ENCODE results near the gene DIP2C.

The DIP2C gene

GRCh38 chr10:604716-605631 is 84.5 kb downstream of the DIP2C start:
- Histone ChIP-seq H4K20me1 (ENCODE audit: insufficient read depth, low read length, poor library complexity, severe bottlenecking) (no peaks in the 10 kb centered on the region), H3K4me1 (ENCODE audit: insufficient read depth, low read length, poor library complexity, severe bottlenecking) (no peaks in the 10 kb centered on the region), H3K27me3 (ENCODE audit: insufficient read depth, low read length, poor library complexity, severe bottlenecking) (no peaks in the 10 kb centered on the region), H3F3A (ENCODE audit: low read depth) (peaks cover 12% of the 10 kb centered on the region; the same call in 1 of the 2 replicates), H3K9me3 (ENCODE audit: insufficient read depth, low read depth, low read length) (no peaks in the 10 kb centered on the region), H3K4me3 (ENCODE audit: low read length, poor library complexity, severe bottlenecking) (no peak overlapping the region), H3K9me2 (replicated peaks; ENCODE audit: low read depth, low read length) (no peaks in the 10 kb centered on the region), H3K79me2 (ENCODE audit: insufficient read depth, low read length) (no peaks in the 10 kb centered on the region), H3K36me3 (ENCODE audit: insufficient read depth, low read length) (no peaks in the 10 kb centered on the region), H2AFZ (ENCODE audit: low read length) (no peak overlapping the region), H3K9ac (ENCODE audit: low read depth, low read length, poor library complexity, severe bottlenecking) (no peak overlapping the region), H3K4me2 (ENCODE audit: low read depth, low read length, poor library complexity, severe bottlenecking) (no peak overlapping the region)
- TF ChIP-seq EZH2phosphoT487 (IDR thresholded peaks at IDR 0.05; ENCODE audit: borderline replicate concordance): no peak
- no peak for TF ChIP-seq CTCF (conservative IDR thresholded peaks at IDR 0.05; ENCODE audit: low read length)

- no peaks in the 10 kb centered on the region for H3K79me2 ChIP-seq (ENCODE audit: insufficient read depth, low read length)
Observed at GRCh38 chr10:603745-604144, 85.7 kb downstream of the DIP2C start.

GRCh38 chr10:602391-603005 is 87.0 kb downstream of the DIP2C start:
- no peaks in the 10 kb centered on the region for H4K20me1 ChIP-seq (ENCODE audit: insufficient read depth, low read length, poor library complexity, severe bottlenecking)
- no peaks in the 10 kb centered on the region for H3K27me3 ChIP-seq (ENCODE audit: insufficient read depth, low read length, poor library complexity, severe bottlenecking)
- no peaks in the 10 kb centered on the region for H3K36me3 ChIP-seq (ENCODE audit: insufficient read depth, low read length)
- H3F3A ChIP-seq (ENCODE audit: low read depth): no peaks in the 10 kb centered on the region
- no peak overlapping the region for H3K4me3 ChIP-seq (ENCODE audit: low read length, poor library complexity, severe bottlenecking)
- no peaks in the 10 kb centered on the region for H3K9me3 ChIP-seq (ENCODE audit: insufficient read depth, low read depth, low read length)
- H3K79me2 ChIP-seq (ENCODE audit: insufficient read depth, low read length): no peaks in the 10 kb centered on the region
- TF ChIP-seq EZH2phosphoT487 (IDR thresholded peaks at IDR 0.05; ENCODE audit: borderline replicate concordance) (no peak), CTCF (conservative IDR thresholded peaks at IDR 0.05; ENCODE audit: low read length) (no peak)
- H3K9me2 ChIP-seq (replicated peaks; ENCODE audit: low read depth, low read length): no peaks in the 10 kb centered on the region
- H2AFZ ChIP-seq (ENCODE audit: low read length): no peak overlapping the region
- H3K4me2 ChIP-seq (ENCODE audit: low read depth, low read length, poor library complexity, severe bottlenecking): no peak overlapping the region
- H3K9ac ChIP-seq (ENCODE audit: low read depth, low read length, poor library complexity, severe bottlenecking): no peak overlapping the region
- H3K4me1 ChIP-seq (ENCODE audit: insufficient read depth, low read length, poor library complexity, severe bottlenecking): no peaks in the 10 kb centered on the region

More at GRCh38 chr10:603745-604144, 85.7 kb downstream of the DIP2C start:
- Histone ChIP-seq H3K36me3 (ENCODE audit: insufficient read depth, low read length) (no peaks in the 10 kb centered on the region), H4K20me1 (ENCODE audit: insufficient read depth, low read length, poor library complexity, severe bottlenecking) (no peaks in the 10 kb centered on the region), H3K27me3 (ENCODE audit: insufficient read depth, low read length, poor library complexity, severe bottlenecking) (no peaks in the 10 kb centered on the region), H3K4me1 (ENCODE audit: insufficient read depth, low read length, poor library complexity, severe bottlenecking) (no peaks in the 10 kb centered on the region), H3K9me3 (ENCODE audit: insufficient read depth, low read depth, low read length) (no peaks in the 10 kb centered on the region), H3F3A (ENCODE audit: low read depth) (peaks cover 2% of the 10 kb centered on the region; the same call in 1 of the 2 replicates), H3K9ac (ENCODE audit: low read depth, low read length, poor library complexity, severe bottlenecking) (no peak overlapping the region), H3K4me2 (ENCODE audit: low read depth, low read length, poor library complexity, severe bottlenecking) (no peak overlapping the region), H3K4me3 (ENCODE audit: low read length, poor library complexity, severe bottlenecking) (no peak overlapping the region), H2AFZ (ENCODE audit: low read length) (no peak overlapping the region), H3K9me2 (replicated peaks; ENCODE audit: low read depth, low read length) (no peaks in the 10 kb centered on the region)
- TF ChIP-seq EZH2phosphoT487 (IDR thresholded peaks at IDR 0.05; ENCODE audit: borderline replicate concordance) (no peak), CTCF (conservative IDR thresholded peaks at IDR 0.05; ENCODE audit: low read length) (no peak)

All from Loucy (cell line).